ENCODE results near the gene PAQR6. TPM values are rescaled to one million over a fixed set of nuclear protein-coding genes. Genes with fewer than 3 reads are reported as not detected.

Gene PAQR6
- total and polyA plus RNA-seq, 2 of the 8 experiments (the other 6 are each of a cell fraction or from before 2014, with no cell fraction given): 7.1 to 11.3 TPM

GRCh38 chr1:156262461-156263287, 14.8 kb upstream of the PAQR6 start:
- ChIA-PET POLR2A (ENCODE audit: partially characterized antibody) (interaction anchor here (0.8 to 5.3 kb wide), 6 partner anchors 10 to 64 kb away, joined by 3 to 30 read pairs (median 6); partner anchors contain the start of genes PAQR6 and SMG5), CTCF (ENCODE audit: partially characterized antibody) (interaction anchor here (0.9 to 47.2 kb wide), 5 partner anchors 10 to 122 kb away, joined by 3 to 1265 read pairs (median 7); partner anchors contain the start of gene SEMA4A)
- Histone ChIP-seq H3K79me2 (ENCODE audit: control insufficient read depth in 1 of 2, insufficient read depth in 2 of 2, low read length in 2 of 2) (no peaks in the 10 kb centered on the region), H3K14ac (ENCODE audit: insufficient read length) (no peak overlapping the region), H3K4me1 (replicated peaks in 1 of 4; ENCODE audit: control insufficient read depth in 3 of 4, insufficient read depth in 4 of 4, low read length in 3 of 4) (no peaks in the 10 kb centered on the region), H4K8ac (ENCODE audit: extremely low read depth, insufficient read depth, low read length) (no peak overlapping the region), H3K23me2 (ENCODE audit: low read depth, low read length) (no peaks in the 10 kb centered on the region), H3K56ac (replicated peaks; ENCODE audit: insufficient read length, low read depth, low read length) (no peak overlapping the region), H2BK20ac (ENCODE audit: low read length) (no peak overlapping the region), H3K23ac (ENCODE audit: insufficient read length) (no peak overlapping the region), H3K79me1 (ENCODE audit: low read depth, low read length) (no peaks in the 10 kb centered on the region), H2BK5ac (ENCODE audit: low read depth, low read length) (no peak overlapping the region), H3K18ac (ENCODE audit: extremely low read depth, low read length) (no peak overlapping the region), H2BK15ac (ENCODE audit: low read length) (no peak overlapping the region), H3K4me3 (ENCODE audit: extremely low read depth in 1 of 4, insufficient read depth in 2 of 4, low read depth in 3 of 4, low read length in 4 of 4) (no peak overlapping the region), H4K5ac (ENCODE audit: insufficient read length, low read depth, low read length) (no peak overlapping the region), H2AFZ (ENCODE audit: low read length) (no peak overlapping the region), H2BK120ac (replicated peaks; ENCODE audit: low read depth, low read length) (no peak overlapping the region), H2BK12ac (ENCODE audit: low read depth, low read length) (no peak overlapping the region), H3K36me3 (ENCODE audit: control insufficient read depth in 2 of 4, insufficient read depth in 4 of 4, low read length in 3 of 4) (peaks cover 60 to 91% (median 86%) of the 10 kb centered on the region in 4 experiments), H2AK5ac (ENCODE audit: low read depth, low read length) (no peak overlapping the region), H3K4ac (replicated peaks; ENCODE audit: insufficient read length, low read depth, low read length) (no peak overlapping the region), H3K27me3 (replicated peaks in 1 of 4; ENCODE audit: control insufficient read depth in 3 of 4, extremely low read depth in 1 of 4, insufficient read depth in 3 of 4, low read length in 3 of 4) (no peaks in the 10 kb centered on the region), H3K27ac (ENCODE audit: low read depth, low read length) (no peak overlapping the region), H3K9me3 (ENCODE audit: insufficient read depth in 2 of 2, low read depth in 1 of 2, low read length in 1 of 2) (peaks cover 0 to 2% of the 10 kb centered on the region in 2 experiments; a peak in 1 of 4 replicates), H4K91ac (replicated peaks; ENCODE audit: insufficient read length, low read length) (no peak overlapping the region), H3K4me2 (ENCODE audit: insufficient read depth in 1 of 2, low read depth in 2 of 2, low read length in 2 of 2) (no peak overlapping the region), H4K20me1 (replicated peaks in 1 of 2; ENCODE audit: control insufficient read depth in 1 of 2, insufficient read depth in 2 of 2, low read length in 2 of 2) (peaks cover 0 to 6% of the 10 kb centered on the region in 2 experiments), H3K9ac (replicated peaks in 1 of 4; ENCODE audit: extremely low read depth in 1 of 4, low read depth in 3 of 4, low read length in 3 of 4) (no peak overlapping the region)
- no peak for DNase-seq (ENCODE audit: low read depth in 1 of 2, low spot score in 2 of 2)
- FAIRE-seq: no peak
- WGBS, 2 experiments (ENCODE audit: extremely low coverage in 1 of 2, insufficient coverage in 1 of 2, insufficient read length in 1 of 2, insufficient replicate concordance in 2 of 2, low coverage in 1 of 2, low lambda C conversion rate in 2 of 2, missing lambda C conversion rate in 1 of 2): 91% methylated on average over 8 of the region's 9 CpGs; no CpG with 5 or more reads in 1 of the 2 experiments
- TF ChIP-seq E2F6 (IDR thresholded peaks at IDR 0.05) (no peak), SP4 (IDR thresholded peaks at IDR 0.05; ENCODE audit: low read length) (no peak), POLR2A (IDR thresholded peaks at IDR 0.05; ENCODE audit: control extremely low read depth in 1 of 2, low read depth in 2 of 2, low read length in 2 of 2) (no peak), SRF (IDR thresholded peaks at IDR 0.05; ENCODE audit: low read depth, low read length) (no peak), BRCA1 (IDR thresholded peaks at IDR 0.05; ENCODE audit: low read depth, low read length) (no peak), ASH2L (IDR thresholded peaks at IDR 0.05; ENCODE audit: low read length) (no peak), TAF1 (IDR thresholded peaks at IDR 0.05; ENCODE audit: low read depth, low read length) (no peak), SIN3A (conservative IDR thresholded peaks at IDR 0.05 in 1 of 2, IDR thresholded peaks at IDR 0.05 in 1 of 2; ENCODE audit: low read depth in 1 of 2, low read length in 2 of 2) (no peak)
